ENCODE data around the gene R3HDM2.

Gene R3HDM2

GRCh38 chr12:57224973-57225679 lies 205.7 kb downstream of the R3HDM2 start:
- peak; percentile 13 for DNase-seq

- no peak for DNase-seq
These were observed 206.4 kb downstream of the R3HDM2 start for GRCh38 chr12:57224278-57224972.

- no peak for DNase-seq
These were observed 207.4 kb downstream of the R3HDM2 start for GRCh38 chr12:57223191-57224165.

- DNase-seq: no peak
These were observed 208.3 kb downstream of the R3HDM2 start for GRCh38 chr12:57222286-57223190.

- no peak for DNase-seq
These were observed 209.5 kb downstream of the R3HDM2 start for GRCh38 chr12:57221169-57221917.

GRCh38 chr12:57220770-57221168 lies 210.1 kb downstream of the R3HDM2 start:
- no peak for DNase-seq

GRCh38 chr12:57219993-57220754 lies 210.7 kb downstream of the R3HDM2 start:
- DNase-seq: no peak

- DNase-seq: no peak
These were observed 211.4 kb downstream of the R3HDM2 start for GRCh38 chr12:57219205-57219992.

- no peak for DNase-seq
These were observed 212.6 kb downstream of the R3HDM2 start for GRCh38 chr12:57218030-57218853.

- no peak for DNase-seq
These were observed 213.6 kb downstream of the R3HDM2 start for GRCh38 chr12:57216921-57217879.

- no peak for DNase-seq
These were observed 214.6 kb downstream of the R3HDM2 start, which contains the start of gene NXPH4 for GRCh38 chr12:57216014-57216911. Gene NXPH4 (plus strand): TSS chr12:57216794. CDS start chr12:57216970, 176 bp downstream.

- no peak for DNase-seq
These were observed 215.2 kb downstream of the R3HDM2 start for GRCh38 chr12:57215668-57216013.

- DNase-seq: no peak
These were observed 215.8 kb downstream of the R3HDM2 start for GRCh38 chr12:57215065-57215464.

- peak; percentile 65 for DNase-seq
These were observed 216.5 kb downstream of the R3HDM2 start for GRCh38 chr12:57214398-57214781.

GRCh38 chr12:57213763-57214397 lies 217.0 kb downstream of the R3HDM2 start:
- no peak for DNase-seq

Measured in NCI-H2029 treated with DMSO at 0.1 percent for 48 hours (cell line).